IgD-negative memory B cell (primary cell): Measurements from ENCODE around the gene BOC. TPM values are rescaled to one million over a fixed set of nuclear protein-coding genes. Genes with fewer than 3 reads are reported as not detected.

Experiments
- H3K27ac Mint-ChIP-seq, 3 donors: one replicate each; pipeline ENCODE4 v1.8.0; 2020 to 2022; ENCODE audit warnings: mild to moderate bottlenecking in 3 of 3, mixed read lengths in 3 of 3, moderate library complexity in 1 of 3
- H3K27me3 Mint-ChIP-seq: one replicate; pipeline ENCODE4 v1.8.0; 2021; ENCODE audit warnings: mixed read lengths
- H3K36me3 Mint-ChIP-seq: one replicate; pipeline ENCODE4 v1.8.0; 2020; ENCODE audit warnings: mild to moderate bottlenecking, mixed read lengths
- H3K4me1 Mint-ChIP-seq, 3 donors: one replicate each; pipeline ENCODE4 v1.8.0; 2020 to 2022; ENCODE audit warnings: mixed read lengths in 3 of 3, mild to moderate bottlenecking in 1 of 3
- H3K4me3 Mint-ChIP-seq, 4 donors: one replicate each; pipeline ENCODE4 v1.8.0; 2020 to 2022; ENCODE audit warnings: mild to moderate bottlenecking in 4 of 4, mixed read lengths in 4 of 4, moderate library complexity in 3 of 4
- H3K9me3 Mint-ChIP-seq, 3 donors: one replicate each; pipeline ENCODE4 v1.8.0; 2020 to 2021; ENCODE audit warnings: mixed read lengths in 3 of 3, mild to moderate bottlenecking in 1 of 3
- polyA plus RNA-seq: library from polyadenylated mRNA; unstranded; fragments of 300-500 nt; fragmentation: Illumina TruSeq; gene quantifications from one replicate; pipeline ENCODE4 v1.2.3, GENCODE V29; 2021

The BOC gene
- polyA plus RNA-seq, 1 donor from 2014 or later: 0.70 TPM

DNA sequence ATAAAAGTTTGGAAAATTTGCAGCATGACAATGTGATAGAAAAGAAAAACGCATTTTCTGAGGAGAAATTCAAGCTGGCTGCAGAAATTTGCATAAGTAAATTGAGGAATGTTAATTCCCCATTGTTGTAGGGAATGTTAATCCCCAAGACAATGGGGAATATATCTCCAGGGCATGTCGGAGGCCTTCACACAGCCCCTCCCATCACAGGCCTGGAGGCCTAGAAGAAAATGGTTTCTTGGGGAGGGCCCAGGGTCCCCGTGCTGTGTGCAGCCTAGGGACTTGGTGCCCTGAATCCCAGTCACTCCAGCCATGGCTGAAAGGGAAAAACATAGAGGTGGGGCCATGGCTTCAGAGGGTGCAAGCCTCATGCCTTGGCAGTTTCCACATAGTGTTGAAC lies 101.1 kb downstream of the BOC start:
- peaks cover 40% of the 10 kb centered on the region for H3K36me3 Mint-ChIP-seq
- peaks cover 8 to 18% (median 13%) of the 10 kb centered on the region in 3 donors for H3K9me3 Mint-ChIP-seq
- no peaks in the 10 kb centered on the region for H3K27me3 Mint-ChIP-seq
- H3K4me3 Mint-ChIP-seq: no peak overlapping the region
- H3K27ac Mint-ChIP-seq: peak overlapping the region in 1 of 3 donors; percentile 32
- no peaks in the 10 kb centered on the region for H3K4me1 Mint-ChIP-seq

DNA sequence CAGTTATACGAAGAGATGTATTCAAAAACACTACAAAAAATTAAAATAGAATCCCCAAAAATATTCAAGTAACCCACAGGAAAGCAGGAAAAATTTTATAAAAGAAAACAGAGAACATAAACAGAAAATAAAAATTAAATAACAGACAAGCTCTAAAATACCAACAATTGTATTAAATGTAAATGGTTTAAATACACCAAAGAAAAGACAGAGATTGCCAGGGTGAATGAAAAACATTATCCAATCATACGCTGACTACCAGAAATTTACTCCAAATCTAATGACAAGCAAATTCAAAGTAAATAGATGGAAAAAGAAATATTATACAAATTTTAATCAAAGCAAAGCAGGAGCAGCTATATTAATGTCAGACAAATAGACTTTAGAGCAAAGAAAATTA lies 103.6 kb downstream of the BOC start:
- Mint-ChIP-seq H3K4me1 (no peaks in the 10 kb centered on the region), H3K4me3 (no peak overlapping the region), H3K27ac (no peak overlapping the region), H3K9me3 (peaks cover 11 to 18% (median 13%) of the 10 kb centered on the region in 3 donors), H3K27me3 (no peaks in the 10 kb centered on the region), H3K36me3 (peaks cover 50% of the 10 kb centered on the region)

DNA sequence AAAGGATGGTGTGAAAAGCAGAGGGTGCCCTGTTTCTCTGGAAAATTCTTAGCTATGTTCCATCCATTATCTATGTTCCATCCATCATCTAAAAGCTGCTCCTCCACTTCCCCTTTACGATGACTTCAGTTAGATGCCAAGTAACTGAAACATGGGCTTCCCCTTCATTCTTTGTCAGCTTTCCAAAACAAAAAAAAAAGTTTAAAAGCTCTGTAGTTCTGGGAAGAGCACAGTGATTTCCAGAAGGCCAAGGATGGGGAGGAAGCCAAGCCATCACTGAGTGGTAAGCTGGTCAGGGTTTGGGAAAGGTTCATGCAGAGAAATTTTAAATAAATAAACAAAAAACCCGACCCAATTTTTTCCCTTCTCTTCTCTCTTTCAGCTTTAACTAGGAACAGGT lies 118.4 kb downstream of the BOC start:
- Mint-ChIP-seq H3K9me3 (peaks cover 0 to 3% (median 0%) of the 10 kb centered on the region in 3 donors), H3K36me3 (peaks cover 14% of the 10 kb centered on the region), H3K4me3 (no peak overlapping the region), H3K27me3 (no peaks in the 10 kb centered on the region), H3K4me1 (no peaks in the 10 kb centered on the region), H3K27ac (no peak overlapping the region)

DNA sequence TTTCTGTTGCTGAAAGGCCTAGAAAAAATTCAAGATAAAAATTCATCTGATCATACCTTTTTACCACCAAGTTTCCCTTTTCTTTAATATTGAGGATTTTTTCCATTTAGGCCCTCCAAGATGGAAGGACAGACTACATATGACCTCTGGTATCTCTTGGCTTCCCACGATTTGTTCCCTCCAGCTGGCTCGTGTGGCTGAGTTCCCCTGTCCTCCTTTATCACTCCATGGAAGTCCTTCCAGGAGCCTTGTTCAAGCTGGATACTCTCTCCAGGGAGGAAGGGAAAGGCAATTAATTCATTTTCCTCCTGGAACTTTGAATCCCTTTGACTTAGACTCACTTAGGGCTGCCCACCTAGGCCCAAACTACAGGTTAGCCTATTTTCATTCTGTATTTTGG lies 119.4 kb downstream of the BOC start:
- Mint-ChIP-seq H3K27ac (peak overlapping the region in 1 of 3 donors; percentile 40), H3K9me3 (peaks cover 0 to 2% (median 0%) of the 10 kb centered on the region in 3 donors), H3K4me1 (no peaks in the 10 kb centered on the region), H3K4me3 (no peak overlapping the region), H3K27me3 (no peaks in the 10 kb centered on the region), H3K36me3 (peaks cover 13% of the 10 kb centered on the region)

DNA sequence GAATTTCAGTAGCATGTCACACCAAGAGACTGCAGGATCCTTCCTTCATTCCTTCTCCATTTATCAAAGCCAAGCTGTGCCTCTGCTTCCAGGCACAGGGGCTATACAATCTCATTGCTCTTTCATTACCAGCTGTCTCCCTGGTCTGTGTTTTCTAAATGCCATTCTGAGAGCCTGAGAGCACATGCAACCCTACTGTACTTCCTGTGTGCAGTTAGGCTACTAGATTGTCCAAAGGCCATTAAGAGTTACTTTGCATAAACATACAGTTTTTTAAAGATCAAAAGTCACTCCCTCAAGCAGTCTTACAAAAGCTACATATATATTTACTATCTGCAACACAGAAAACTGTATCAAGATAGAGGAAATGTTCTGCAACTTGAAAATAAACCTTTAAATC lies 119.8 kb downstream of the BOC start:
- peaks cover 0 to 2% (median 0%) of the 10 kb centered on the region in 3 donors for H3K9me3 Mint-ChIP-seq
- H3K27ac Mint-ChIP-seq: peak overlapping the region in 1 of 3 donors; percentile 40
- no peaks in the 10 kb centered on the region for H3K4me1 Mint-ChIP-seq
- H3K27me3 Mint-ChIP-seq: no peaks in the 10 kb centered on the region
- peaks cover 9% of the 10 kb centered on the region for H3K36me3 Mint-ChIP-seq
- no peak overlapping the region for H3K4me3 Mint-ChIP-seq

Other genes starting within 250 kb of the BOC start
- 8.5 TPM for gene CD200R1, start 236.5 kb upstream of the BOC start, polyA plus RNA-seq
- gene GTPBP8, start 220.6 kb upstream of the BOC start, polyA plus RNA-seq: 18.8 TPM
- gene CFAP44, start 229.9 kb downstream of the BOC start, polyA plus RNA-seq: 0.34 TPM